Sigmoid colon (tissue), 4 donors: Measurements from ENCODE around the gene CDK6.

Experiments
- CTCF ChIP-seq, 4 experiments: fragments of 450-650 bp in 3 of 4; fragments of 200-600 bp in 1 of 4; IDR thresholded peaks; one replicate each; pipeline ENCODE4 v1.5.1; 2016 to 2019; ENCODE audit warnings: antibody characterized with exemption in 4 of 4, mild to moderate bottlenecking in 3 of 4, moderate library complexity in 2 of 4
- EP300 ChIP-seq, 4 donors: sonication (generic); formaldehyde crosslinking; IDR thresholded peaks; one replicate each; pipeline ENCODE4 v1.6.1; 2017; ENCODE audit warnings: antibody characterized with exemption in 4 of 4
- POLR2A ChIP-seq, 2 donors: fragments of 450-650 bp; IDR thresholded peaks; one replicate each; pipeline ENCODE4 v1.6.1; 2016; ENCODE audit warnings: antibody characterized with exemption in 2 of 2, mild to moderate bottlenecking in 2 of 2, moderate library complexity in 2 of 2
- POLR2AphosphoS5 ChIP-seq, 4 donors: sonication (generic); formaldehyde crosslinking; IDR thresholded peaks; one replicate each; pipeline ENCODE4 v1.6.1; 2017; ENCODE audit warnings: antibody characterized with exemption in 4 of 4

- TF ChIP-seq CTCF (IDR thresholded peaks at IDR 0.05) = no peak
- TF ChIP-seq POLR2AphosphoS5 (IDR thresholded peaks at IDR 0.05) = no peak
- TF ChIP-seq EP300 (IDR thresholded peaks at IDR 0.05) = no peak
- TF ChIP-seq POLR2A (IDR thresholded peaks at IDR 0.05) = no peak
Measured at GRCh38 chr7:92843034-92843760, 6.8 kb upstream of the CDK6 start.
